Omental fat pad (tissue), 4 donors: ENCODE data around the gene CACFD1. TPM values are rescaled to one million over a fixed set of nuclear protein-coding genes. Genes with fewer than 3 reads are reported as not detected.

Experiments used
- ATAC-seq: fragments of 150-250 bp; one replicate; pipeline ENCODE4 v1.9.1; 2016; ENCODE audit warnings: mild to moderate bottlenecking, moderate library complexity; ENCODE audit not compliant: low FRiP score
- DNase-seq: peaks from one replicate; pipeline ENCODE4 v3.0.0-alpha.2; 2019; ENCODE audit warnings: low spot score
- CTCF ChIP-seq, 3 donors: fragments of 450-650 bp; IDR thresholded peaks; one replicate each; pipeline ENCODE4 v1.5.1; 2016 to 2017; ENCODE audit warnings: antibody characterized with exemption in 3 of 3, mild to moderate bottlenecking in 3 of 3, moderate library complexity in 2 of 3
- total RNA-seq, 4 donors: library from RNA; depleted of rRNA; stranded (reverse); fragments of >200 nt; gene quantifications; one replicate each; pipeline ENCODE4 v1.1.0, GENCODE V29; 2016

CACFD1 gene
- total RNA-seq, 4 donors from 2014 or later: 2.7 to 6.9 (median 4.8) TPM

GRCh38 chr9:133490201-133490681 is 30.5 kb downstream of the CACFD1 start:
- TF ChIP-seq CTCF (IDR thresholded peaks at IDR 0.05): no peak
- DNase-seq (no peak), ATAC-seq (no peak)

- DNase-seq (no peak), ATAC-seq (no peak)
- no peak for TF ChIP-seq CTCF (IDR thresholded peaks at IDR 0.05)
These were observed 31.3 kb downstream of the CACFD1 start for GRCh38 chr9:133490865-133491655.

- ATAC-seq (no peak), DNase-seq (no peak)
- no peak for TF ChIP-seq CTCF (IDR thresholded peaks at IDR 0.05)
These were observed 31.8 kb downstream of the CACFD1 start for GRCh38 chr9:133491656-133491925.

- DNase-seq: no peak
- no peak for ATAC-seq
- no peak for TF ChIP-seq CTCF (IDR thresholded peaks at IDR 0.05)
These were observed 32.6 kb downstream of the CACFD1 start for GRCh38 chr9:133492061-133493021.

GRCh38 chr9:133493428-133493827 is 33.6 kb downstream of the CACFD1 start:
- no peak for TF ChIP-seq CTCF (IDR thresholded peaks at IDR 0.05)
- no peak for ATAC-seq
- no peak for DNase-seq

GRCh38 chr9:133493845-133494540 is 34.2 kb downstream of the CACFD1 start:
- ATAC-seq (no peak), DNase-seq (no peak)
- TF ChIP-seq CTCF (IDR thresholded peaks at IDR 0.05): no peak
